CD14-positive monocyte (primary cell): ENCODE results near the gene TMC7. TPM values are rescaled to one million over a fixed set of nuclear protein-coding genes. Genes with fewer than 3 reads are reported as not detected.

ENCODE experiments used
- DNase-seq, 3 donors: peaks; one replicate each; pipeline ENCODE4 v3.0.0-alpha.2; 2011 to 2022
- H2AFZ ChIP-seq: 2 replicates; pipeline ENCODE4 v1.6.0; 2012; ENCODE audit warnings: mild to moderate bottlenecking, low read depth, low read length, inconsistent platforms; ENCODE audit not compliant: insufficient read depth, poor library complexity, severe bottlenecking
- H3K27ac ChIP-seq, 2 donors: 1 replicate in 1 of 2; 2 replicates in 1 of 2; pipeline ENCODE4 v1.5.1; 2012 to 2013; ENCODE audit warnings: low read length in 2 of 2, control low read depth in 1 of 2, inconsistent platforms in 1 of 2, low read depth in 1 of 2, mild to moderate bottlenecking in 1 of 2
- H3K27me3 ChIP-seq, 2 donors: one replicate each; pipeline versions ENCODE4 v1.6.0 to v1.6.1; 2011 to 2013; ENCODE audit warnings: low read length in 2 of 2; ENCODE audit not compliant: control insufficient read depth in 2 of 2, insufficient read depth in 2 of 2
- H3K36me3 ChIP-seq, 2 donors: replicated peaks in 1 of 2; 1 replicate in 1 of 2; 2 replicates in 1 of 2; pipeline versions ENCODE4 v1.5.1 to v1.6.1; 2012 to 2013; ENCODE audit warnings: low read length in 2 of 2, control low read depth in 1 of 2, inconsistent platforms in 1 of 2, mild to moderate bottlenecking in 1 of 2; ENCODE audit not compliant: insufficient read depth in 2 of 2, control insufficient read depth in 1 of 2
- H3K4me1 ChIP-seq, 2 donors: 1 replicate in 1 of 2; 2 replicates in 1 of 2; pipeline versions ENCODE4 v1.5.1 to v1.6.1; 2012 to 2013; ENCODE audit warnings: low read length in 2 of 2, control low read depth in 1 of 2, inconsistent platforms in 1 of 2, mild to moderate bottlenecking in 1 of 2, moderate library complexity in 1 of 2; ENCODE audit not compliant: insufficient read depth in 2 of 2, control insufficient read depth in 1 of 2
- H3K4me2 ChIP-seq: replicated peaks from 2 replicates; pipeline ENCODE3; 2012; ENCODE audit warnings: low read length, moderate library complexity, mild to moderate bottlenecking; ENCODE audit not compliant: poor library complexity, severe bottlenecking; ENCODE audit errors: extremely low read depth
- H3K4me3 ChIP-seq, 3 experiments: fragments of 200-600 bp in 1 of 3; sonication (generic) in 1 of 3; replicated peaks in 1 of 3; 1 replicate in 2 of 3; 2 replicates in 1 of 3; pipeline ENCODE4 v1.5.1; 2011 to 2013; ENCODE audit warnings: low read length in 3 of 3, mild to moderate bottlenecking in 3 of 3, control low read depth in 2 of 3, low read depth in 2 of 3, inconsistent platforms in 1 of 3, moderate library complexity in 1 of 3
- H3K79me2 ChIP-seq: 2 replicates; pipeline ENCODE4 v1.6.0; 2012; ENCODE audit warnings: mild to moderate bottlenecking, control low read depth, inconsistent platforms, low read length, moderate library complexity; ENCODE audit not compliant: insufficient read depth
- H3K9ac ChIP-seq: 2 replicates; pipeline ENCODE4 v1.6.0; 2017; ENCODE audit warnings: low read length, mild to moderate bottlenecking; ENCODE audit not compliant: insufficient read depth, poor library complexity, severe bottlenecking
- H3K9me3 ChIP-seq, 2 donors: replicated peaks in 1 of 2; 1 replicate in 1 of 2; 2 replicates in 1 of 2; pipeline versions ENCODE4 v1.5.1 to v1.6.1; 2012 to 2013; ENCODE audit warnings: low read length in 2 of 2, control low read depth in 1 of 2; ENCODE audit not compliant: control insufficient read depth in 1 of 2, insufficient read depth in 1 of 2
- H4K20me1 ChIP-seq: 2 replicates; pipeline ENCODE4 v1.6.0; 2012; ENCODE audit warnings: mild to moderate bottlenecking, low read length, control low read depth, moderate library complexity; ENCODE audit not compliant: insufficient read depth
- H3K27ac Mint-ChIP-seq, 7 donors: one replicate each; pipeline ENCODE4 v1.8.0; 2020; ENCODE audit warnings: mild to moderate bottlenecking in 7 of 7, mixed read lengths in 7 of 7, moderate library complexity in 6 of 7, inconsistent platforms in 2 of 7
- H3K27me3 Mint-ChIP-seq, 3 donors: one replicate each; pipeline ENCODE4 v1.8.0; 2021 to 2022; ENCODE audit warnings: low read depth in 3 of 3, mild to moderate bottlenecking in 3 of 3, mixed read lengths in 3 of 3, moderate library complexity in 3 of 3, inconsistent platforms in 1 of 3
- H3K36me3 Mint-ChIP-seq, 2 donors: one replicate each; pipeline ENCODE4 v1.8.0; 2020; ENCODE audit warnings: mixed read lengths in 2 of 2, inconsistent platforms in 1 of 2, mild to moderate bottlenecking in 1 of 2
- H3K4me1 Mint-ChIP-seq: one replicate; pipeline ENCODE4 v1.8.0; 2020; ENCODE audit warnings: mild to moderate bottlenecking, mixed read lengths
- H3K4me3 Mint-ChIP-seq, 2 donors: one replicate each; pipeline ENCODE4 v1.8.0; 2020; ENCODE audit warnings: mild to moderate bottlenecking in 2 of 2, mixed read lengths in 2 of 2, moderate library complexity in 1 of 2
- H3K9me3 Mint-ChIP-seq, 7 donors: one replicate each; pipeline ENCODE4 v1.8.0; 2020 to 2022; ENCODE audit warnings: mixed read lengths in 7 of 7, mild to moderate bottlenecking in 6 of 7, moderate library complexity in 6 of 7, inconsistent platforms in 2 of 7
- CTCF ChIP-seq: fragments of 200-600 bp; IDR thresholded peaks from one replicate; pipeline ENCODE4 v1.8.0; 2022; ENCODE audit warnings: antibody characterized with exemption, mild to moderate bottlenecking
- WGBS: methylation state at CpG from one replicate; pipeline ENCODE4 v1.1.5; 2013; ENCODE audit warnings: missing lambda C conversion rate; ENCODE audit not compliant: insufficient coverage; 5-methylcytosine and 5-hydroxymethylcytosine counted together
- intact Hi-C, 2 donors: fragments of 100-400 bp; cut with micrococcal nuclease; formaldehyde crosslinking; loops; one replicate each; pipeline versions ENCODE4 v1.15.0 to v1.15.1; 2023
- polyA plus RNA-seq, 3 donors: library from polyadenylated mRNA; depleted of rRNA in 1 of 3; unstranded in 2 of 3; stranded (reverse) in 1 of 3; fragments of 300-500 nt in 2 of 3; fragments of >200 nt in 1 of 3; fragmentation: Illumina TruSeq in 2 of 3; gene quantifications; 1 replicate in 2 of 3; 2 replicates in 1 of 3; pipeline ENCODE4 v1.2.3, GENCODE V29; 2012 to 2021

Gene TMC7
- polyA plus RNA-seq, 3 donors: not detected

DNA sequence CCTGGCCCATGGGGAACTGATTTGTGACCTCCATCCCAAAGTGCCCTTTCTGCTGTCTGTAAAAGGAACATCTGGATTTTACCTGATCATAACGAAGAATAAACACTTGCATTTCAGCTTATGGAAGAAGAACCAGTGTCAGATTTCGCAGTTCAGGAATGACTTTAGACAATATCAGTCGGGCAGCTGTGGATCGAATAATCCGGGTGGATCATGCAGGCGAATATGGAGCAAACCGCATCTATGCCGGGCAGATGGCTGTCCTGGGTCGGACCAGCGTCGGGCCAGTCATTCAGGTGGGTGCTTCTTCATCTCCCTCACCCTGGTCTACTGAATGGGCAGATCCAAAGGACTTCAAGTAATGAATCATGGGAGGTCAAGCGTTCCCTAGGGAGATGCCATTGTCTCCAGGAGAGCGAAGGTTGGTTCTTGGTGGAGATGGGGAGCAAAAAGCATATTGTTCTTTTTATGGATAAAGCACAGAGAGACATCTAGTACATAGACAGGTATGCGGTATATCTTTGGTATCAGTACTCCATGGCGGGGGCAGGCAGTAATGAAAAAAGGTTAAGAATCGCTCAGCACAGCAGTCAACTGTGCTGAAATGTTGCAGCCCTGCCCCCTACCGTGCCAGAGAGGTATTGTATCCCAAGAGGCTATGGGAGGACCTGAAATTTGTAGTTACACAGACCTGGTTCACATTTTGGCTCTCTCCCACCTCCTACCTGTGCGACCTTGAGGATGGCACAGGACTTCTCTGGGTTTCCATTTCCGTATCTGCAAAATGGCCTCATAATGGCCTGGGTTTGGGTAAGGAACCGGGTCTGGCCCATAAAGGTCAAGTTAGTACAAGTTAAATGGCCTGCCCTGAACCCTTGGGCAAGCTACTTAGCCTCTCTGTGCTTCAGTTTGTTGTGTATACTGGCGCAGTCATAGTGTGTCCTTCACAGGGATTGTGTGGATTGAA is 88.4 kb downstream of the TMC7 start:
- Mint-ChIP-seq H3K4me3 (no peak overlapping the region), H3K27me3 (no peaks in the 10 kb centered on the region), H3K36me3 (peaks cover 27 to 43% of the 10 kb centered on the region in 2 donors), H3K27ac (peak overlapping the region; percentile 68 to 91 (median 84)), H3K9me3 (no peaks in the 10 kb centered on the region), H3K4me1 (peaks cover 31% of the 10 kb centered on the region)
- Histone ChIP-seq H3K27me3 (no peaks in the 10 kb centered on the region), H3K9me3 (no peaks in the 10 kb centered on the region), H3K27ac (peak overlapping the region in 1 of 2 donors; percentile 64), H3K36me3 (peaks cover 17 to 26% of the 10 kb centered on the region in 2 donors), H3K79me2 (peaks cover 16% of the 10 kb centered on the region), H3K4me3 (no peak overlapping the region), H4K20me1 (no peaks in the 10 kb centered on the region), H3K4me1 (peaks cover 30 to 37% of the 10 kb centered on the region in 2 donors), H3K9ac (no peak overlapping the region), H2AFZ (no peak overlapping the region), H3K4me2 (no peak overlapping the region)
- intact Hi-C loops: loop anchor here in 1 of 2 donors (10.0 kb wide), 1 partner anchor 97 kb away; no protein-coding TSS in a partner anchor
- TF ChIP-seq CTCF: peak; percentile 80
- peak; percentile 32 to 46 (median 44) for DNase-seq
- 78% methylated on average over 16 of the region's 21 CpGs for WGBS

- H3K27me3 Mint-ChIP-seq: no peaks in the 10 kb centered on the region
- intact Hi-C loops: loop anchor here in 1 of 2 donors (10.0 kb wide), 1 partner anchor 99 kb away; no protein-coding TSS in a partner anchor
Measured at GRCh38 chr16:19073344-19073743, 89.6 kb downstream of the TMC7 start.

More at GRCh38 chr16:19073344-19073743, 89.6 kb downstream of the TMC7 start:
- whole genome bisulfite sequencing: no CpG with 5 or more reads among the region's 3 CpGs
- peak overlapping the region; percentile 10 for H2AFZ ChIP-seq
- peak overlapping the region; percentile 72 to 91 (median 84) for H3K27ac Mint-ChIP-seq
- peaks cover 38 to 56% of the 10 kb centered on the region in 2 donors for H3K36me3 Mint-ChIP-seq
- no peaks in the 10 kb centered on the region for H3K9me3 ChIP-seq
- H3K4me2 ChIP-seq: peak overlapping the region; percentile 42
- peak overlapping the region; percentile 8 to 64 for H3K27ac ChIP-seq
- TF ChIP-seq CTCF: no peak
- H3K4me3 ChIP-seq: no peak overlapping the region
- H3K27me3 ChIP-seq: no peaks in the 10 kb centered on the region
- H3K9ac ChIP-seq: no peak overlapping the region
- H4K20me1 ChIP-seq: no peaks in the 10 kb centered on the region
- H3K4me1 ChIP-seq: peaks cover 25 to 32% of the 10 kb centered on the region in 2 donors
- no peaks in the 10 kb centered on the region for H3K9me3 Mint-ChIP-seq
- H3K79me2 ChIP-seq: peaks cover 12% of the 10 kb centered on the region
- H3K36me3 ChIP-seq: peaks cover 26 to 37% of the 10 kb centered on the region in 2 donors
- peak; percentile 43 to 69 (median 61) for DNase-seq
- H3K4me1 Mint-ChIP-seq: peaks cover 27% of the 10 kb centered on the region
- peak overlapping the region; percentile 11 to 51 for H3K4me3 Mint-ChIP-seq
